OCI-LY7 (cell line): ENCODE results near the gene SRRM5.

Experiments
- CTCF ChIP-seq: fragments of 200-600 bp; sonication (generic); conservative IDR thresholded peaks from 2 replicates; pipeline ENCODE4 v1.5.1; 2014; ENCODE audit warnings: mild to moderate bottlenecking, antibody characterized with exemption, low read length, moderate library complexity, mixed read lengths
- EZH2phosphoT487 ChIP-seq: fragments of 200-600 bp; sonication (generic); IDR thresholded peaks from 2 replicates; pipeline ENCODE4 v1.6.1; 2018; ENCODE audit warnings: low read depth, borderline replicate concordance, mild to moderate bottlenecking, mixed run types, antibody characterized with exemption, low read length, moderate library complexity, mixed read lengths

- TF ChIP-seq CTCF, result no peak
- TF ChIP-seq EZH2phosphoT487, result no peak
Measured at GRCh38 chr19:43572171-43572588, 39.7 kb upstream of the SRRM5 start.
